ENCODE data around the gene NCKAP5.
A peak's percentile ranks its signal among the peaks of the same experiment; 100 is the strongest.
"Not testable (repeated sequence)": the region's sequence is repeated elsewhere in the genome, so short reads cannot be mapped to it uniquely, and the experiment has no call there.

NCKAP5 gene

GRCh38 chr2:133497270-133497893, 70.9 kb downstream of the NCKAP5 start:
- DNase-seq (ENCODE audit: low read depth), result no peak

DNA sequence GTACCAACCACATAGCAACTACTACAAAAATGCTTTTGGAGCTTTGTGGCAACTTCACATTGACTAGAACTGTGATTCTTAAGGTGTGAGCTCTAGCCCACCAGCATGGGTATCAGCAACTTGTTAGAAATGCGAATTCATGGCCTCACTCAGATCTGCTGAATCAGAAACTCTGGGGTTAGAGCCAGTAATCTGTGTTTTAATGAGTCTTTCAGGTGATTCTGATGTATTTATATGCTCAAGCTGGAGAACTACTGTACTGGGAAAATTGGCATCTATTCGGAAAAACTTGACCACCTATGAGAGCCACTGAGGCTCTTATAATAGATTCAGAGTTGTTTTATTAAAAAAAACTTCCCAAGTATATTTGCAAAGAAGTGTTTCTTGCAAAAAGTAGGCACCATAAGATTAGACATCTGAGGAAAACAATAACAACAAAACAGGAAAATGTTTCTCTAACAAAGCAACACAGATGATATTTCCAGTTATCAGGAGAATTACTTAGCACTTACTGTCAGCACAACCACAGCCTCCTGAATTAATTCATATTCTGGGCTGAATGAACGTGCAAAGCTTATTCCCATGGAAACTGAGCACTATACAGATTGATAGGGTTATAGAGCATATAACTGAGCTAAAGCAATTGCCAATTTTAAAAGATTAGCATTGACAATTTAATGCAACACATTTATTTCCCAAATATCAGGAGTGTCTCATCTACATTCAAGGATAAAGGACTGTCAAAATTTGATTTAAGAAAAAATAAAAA, 71.6 kb downstream of the NCKAP5 start:
- no peak for DNase-seq (ENCODE audit: low read depth)

DNA sequence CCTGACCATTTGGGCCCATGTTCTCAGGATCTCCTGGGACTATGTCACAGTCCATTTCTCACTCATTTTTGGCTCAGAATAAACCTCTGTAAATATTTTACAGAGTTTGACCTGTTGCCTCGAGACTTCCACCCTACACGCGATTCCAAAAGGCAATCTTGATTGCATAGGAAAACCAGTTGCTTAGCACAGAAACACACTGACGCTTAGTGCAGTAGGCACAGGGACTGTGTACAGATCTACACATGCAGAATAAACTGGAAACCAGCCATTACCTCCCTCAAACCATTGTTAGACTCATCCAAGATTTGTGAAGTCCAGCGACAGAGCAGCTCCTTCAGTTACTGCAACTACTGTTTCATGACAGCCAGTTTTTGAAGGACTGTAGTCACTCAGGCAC, 73.0 kb downstream of the NCKAP5 start:
- DNase-seq (ENCODE audit: low read depth), result no peak

DNA sequence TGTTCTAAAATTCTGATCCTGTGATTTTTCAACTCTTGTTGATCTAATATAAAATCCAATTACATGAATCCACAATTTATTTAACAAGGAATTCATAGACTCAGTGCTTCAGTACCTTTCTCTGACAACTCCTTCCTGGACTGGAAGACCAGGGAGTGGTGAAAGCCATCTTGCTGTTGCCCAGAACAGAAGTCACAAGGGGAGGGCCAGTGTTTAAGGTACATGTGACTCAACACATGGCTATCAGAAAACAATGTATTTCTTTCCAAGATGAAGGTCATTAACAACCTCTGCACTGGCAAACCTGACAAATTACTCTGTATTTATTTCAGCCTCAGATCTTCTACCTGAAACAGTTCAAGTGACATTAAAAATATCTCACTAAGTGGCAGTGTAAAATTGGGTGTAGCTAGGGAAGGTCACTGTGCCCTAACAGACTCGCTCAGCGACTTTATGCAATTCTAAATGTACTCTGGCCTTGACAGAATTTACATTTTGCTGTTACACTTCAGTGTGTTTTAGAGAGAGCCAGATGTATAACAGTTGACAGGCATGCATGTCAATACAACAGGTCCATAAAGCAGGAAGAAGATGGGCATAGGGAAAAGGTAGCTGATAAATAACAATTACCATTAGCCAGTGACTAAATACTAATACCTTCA, 75.4 kb downstream of the NCKAP5 start:
- DNase-seq (ENCODE audit: low read depth), result no peak

GRCh38 chr2:133490411-133490980, 77.8 kb downstream of the NCKAP5 start:
- DNase-seq (ENCODE audit: low read depth), result no peak

DNA sequence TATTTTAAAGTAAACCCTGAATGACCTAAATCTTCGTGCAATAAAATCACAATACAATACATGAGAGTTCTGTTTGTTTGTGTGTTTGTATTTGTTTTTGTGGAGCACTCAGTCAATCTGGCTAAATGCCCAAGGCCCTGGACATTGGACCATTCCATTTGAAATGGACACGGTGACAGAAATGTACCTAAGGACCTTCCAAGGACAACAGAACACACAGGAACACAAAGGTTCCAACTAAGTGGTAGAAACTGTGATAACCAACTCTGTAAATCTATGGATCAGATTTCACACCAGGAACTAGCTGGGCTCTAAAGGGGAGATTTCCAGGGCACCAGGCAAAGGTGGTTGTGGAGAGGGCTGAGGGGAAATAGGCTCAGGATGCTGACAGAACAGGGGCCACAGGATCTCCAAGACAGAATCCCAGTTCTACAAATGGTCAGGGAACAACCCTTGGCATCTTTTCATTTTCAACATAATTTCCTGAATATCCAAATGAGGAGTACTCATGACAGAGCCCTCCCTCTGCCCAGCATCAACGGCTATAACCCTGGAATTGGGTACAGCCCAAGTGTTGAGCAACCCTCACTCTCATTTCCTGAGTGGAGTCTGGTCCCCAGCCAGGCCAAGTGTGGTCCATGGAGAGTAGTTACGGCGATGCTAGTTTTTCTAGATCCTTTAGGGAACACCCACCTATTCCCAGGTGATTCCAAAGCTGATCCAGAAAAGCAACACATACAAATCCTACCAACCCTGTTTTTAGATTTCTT, 78.4 kb downstream of the NCKAP5 start:
- DNase-seq (ENCODE audit: low read depth), result no peak

DNA sequence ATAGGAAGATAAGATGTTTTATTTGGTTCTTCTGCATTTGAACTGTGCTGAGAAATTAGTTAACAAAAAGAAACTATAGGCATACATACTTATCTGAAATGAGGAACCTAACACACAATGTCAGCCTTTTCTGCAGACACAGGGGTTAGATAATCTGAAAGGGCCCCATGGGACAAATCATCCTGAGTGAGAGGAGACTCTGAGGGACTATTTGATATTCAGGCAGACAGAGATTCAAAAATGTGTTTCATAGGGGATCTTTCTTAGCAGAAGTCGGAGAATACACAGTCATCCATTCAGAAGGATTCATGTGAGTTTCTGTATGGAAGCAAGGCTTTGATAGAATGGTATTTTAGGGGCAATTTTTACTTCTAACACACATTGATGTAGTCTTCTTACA, 79.1 kb downstream of the NCKAP5 start:
- DNase-seq (ENCODE audit: low read depth), result no peak

GRCh38 chr2:133486771-133487191, 81.5 kb downstream of the NCKAP5 start:
- DNase-seq (ENCODE audit: low read depth), result no peak

DNA sequence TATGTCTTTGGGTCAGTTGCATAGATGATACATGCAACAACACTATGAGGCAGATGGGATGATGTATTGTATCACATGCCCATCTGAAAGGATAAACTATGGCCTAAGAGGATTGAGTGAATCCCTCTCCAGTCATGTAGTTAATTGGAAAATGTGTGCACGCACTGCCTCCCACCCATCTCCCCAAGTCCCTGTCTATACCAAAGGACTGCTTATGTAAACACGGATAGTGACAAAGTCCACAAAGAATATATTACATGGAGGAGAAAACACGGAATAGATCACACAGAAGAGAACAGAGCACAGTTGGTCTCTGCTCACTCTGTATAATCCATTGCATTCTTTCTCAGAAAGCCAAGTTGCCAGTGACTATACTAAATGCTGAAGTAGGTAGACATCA, 82.4 kb downstream of the NCKAP5 start:
- DNase-seq (ENCODE audit: low read depth), result no peak

GRCh38 chr2:133484784-133485183, 83.5 kb downstream of the NCKAP5 start:
- DNase-seq (ENCODE audit: low read depth), result no peak

- peak; percentile 7 for DNase-seq (ENCODE audit: low read depth)
Observed at GRCh38 chr2:133484106-133484505, 84.2 kb downstream of the NCKAP5 start.

- DNase-seq (ENCODE audit: low read depth), result no peak
Observed at GRCh38 chr2:133483181-133483580, 85.1 kb downstream of the NCKAP5 start.

- DNase-seq (ENCODE audit: low read depth), result no peak
Observed at GRCh38 chr2:133480707-133481429, 87.4 kb downstream of the NCKAP5 start.

- DNase-seq (ENCODE audit: low read depth), result no peak
Observed at GRCh38 chr2:133477616-133477990, 90.7 kb downstream of the NCKAP5 start.

GRCh38 chr2:133476931-133477615, 91.2 kb downstream of the NCKAP5 start:
- no peak for DNase-seq (ENCODE audit: low read depth)

GRCh38 chr2:133476286-133476685, 92.0 kb downstream of the NCKAP5 start:
- DNase-seq (ENCODE audit: low read depth), result no peak

GRCh38 chr2:133475610-133476009, 92.7 kb downstream of the NCKAP5 start:
- DNase-seq (ENCODE audit: low read depth), result no peak

GRCh38 chr2:133470446-133470845, 97.8 kb downstream of the NCKAP5 start:
- not testable (repeated sequence) for DNase-seq (ENCODE audit: low read depth)

DNA sequence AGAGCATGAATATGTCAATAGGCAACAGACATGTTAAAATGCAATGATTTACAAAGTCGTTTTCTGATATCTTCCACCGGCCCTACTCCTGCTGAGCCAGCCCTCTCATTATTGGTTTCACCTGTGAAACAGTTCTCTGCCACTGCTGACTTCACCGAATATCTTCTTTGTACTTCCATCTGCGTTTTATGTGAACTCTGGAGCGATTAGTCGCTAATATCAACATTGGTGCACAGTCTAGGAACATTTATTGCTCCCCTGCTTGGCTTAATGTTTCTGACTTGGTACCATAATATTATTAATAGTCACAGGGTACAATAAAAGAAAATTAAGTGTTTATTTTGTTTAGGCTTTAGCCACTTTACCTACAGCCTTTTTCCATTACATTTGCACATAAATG, 105.5 kb downstream of the NCKAP5 start:
- no peak for DNase-seq (ENCODE audit: low read depth)

DNA sequence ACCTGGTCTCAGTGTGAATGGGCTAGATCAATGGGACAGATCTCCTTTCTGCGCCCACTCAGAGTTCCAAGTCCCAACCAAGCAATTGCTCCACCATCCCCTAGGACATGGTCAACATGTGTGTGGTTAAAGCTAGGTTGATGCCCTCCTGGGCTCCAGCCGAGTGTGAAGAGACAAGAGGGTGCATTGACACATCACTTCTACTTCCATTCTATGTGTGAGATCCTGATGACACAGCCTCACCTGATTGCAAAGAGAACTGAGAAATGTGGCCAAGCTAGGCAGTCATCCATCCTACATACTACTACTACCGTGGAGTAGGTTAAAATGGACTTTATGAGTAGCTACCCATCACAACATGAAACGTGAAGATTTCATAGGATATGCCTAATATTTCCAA, 106.8 kb downstream of the NCKAP5 start:
- no peak for DNase-seq (ENCODE audit: low read depth)

GRCh38 chr2:133459590-133459989, 108.7 kb downstream of the NCKAP5 start:
- no peak for DNase-seq (ENCODE audit: low read depth)

Data from fibroblast of gingiva (primary cell).